ENCODE measurements around the gene FKBP2. TPM values are rescaled to one million over a fixed set of nuclear protein-coding genes. Genes with fewer than 3 reads are reported as not detected.

Gene FKBP2
- total RNA-seq, 1 donor from 2014 or later: 31.4 TPM

DNA sequence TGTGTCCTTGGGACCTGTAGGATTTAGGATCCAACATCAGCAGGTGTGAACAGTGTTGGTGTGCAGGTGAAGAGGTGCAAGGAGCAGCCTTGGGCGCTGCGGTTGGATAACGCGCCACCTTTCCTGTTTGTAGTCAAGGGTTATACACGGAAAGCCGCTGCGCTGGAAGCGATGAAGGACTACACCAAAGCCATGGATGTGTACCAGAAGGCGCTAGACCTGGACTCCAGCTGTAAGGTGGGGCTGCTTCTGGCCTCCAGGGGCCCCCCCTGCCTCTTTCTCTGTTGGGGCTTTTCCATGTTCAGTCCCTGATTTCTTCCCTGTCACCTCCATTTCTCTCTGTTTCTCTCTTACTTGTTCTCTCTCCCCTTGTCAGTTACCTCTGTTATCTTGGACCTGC lies 37.9 kb upstream of the FKBP2 start:
- no peak for DNase-seq
- H3K27ac Mint-ChIP-seq: no peak overlapping the region
- CTCF ChIA-PET: interaction anchor here (3.5 to 6.1 kb wide), 2 partner anchors 100 to 152 kb away, joined by 25 to 147 read pairs; partner anchors contain the start of genes CATSPERZ and ESRRA
- H3K9me3 Mint-ChIP-seq: no peaks in the 10 kb centered on the region
- H3K4me3 Mint-ChIP-seq: no peak overlapping the region
- peaks cover 71% of the 10 kb centered on the region for H3K36me3 Mint-ChIP-seq (ENCODE audit: low read depth)
- ATAC-seq (ENCODE audit: low read depth): no peak
- TF ChIP-seq, protein P1, sequence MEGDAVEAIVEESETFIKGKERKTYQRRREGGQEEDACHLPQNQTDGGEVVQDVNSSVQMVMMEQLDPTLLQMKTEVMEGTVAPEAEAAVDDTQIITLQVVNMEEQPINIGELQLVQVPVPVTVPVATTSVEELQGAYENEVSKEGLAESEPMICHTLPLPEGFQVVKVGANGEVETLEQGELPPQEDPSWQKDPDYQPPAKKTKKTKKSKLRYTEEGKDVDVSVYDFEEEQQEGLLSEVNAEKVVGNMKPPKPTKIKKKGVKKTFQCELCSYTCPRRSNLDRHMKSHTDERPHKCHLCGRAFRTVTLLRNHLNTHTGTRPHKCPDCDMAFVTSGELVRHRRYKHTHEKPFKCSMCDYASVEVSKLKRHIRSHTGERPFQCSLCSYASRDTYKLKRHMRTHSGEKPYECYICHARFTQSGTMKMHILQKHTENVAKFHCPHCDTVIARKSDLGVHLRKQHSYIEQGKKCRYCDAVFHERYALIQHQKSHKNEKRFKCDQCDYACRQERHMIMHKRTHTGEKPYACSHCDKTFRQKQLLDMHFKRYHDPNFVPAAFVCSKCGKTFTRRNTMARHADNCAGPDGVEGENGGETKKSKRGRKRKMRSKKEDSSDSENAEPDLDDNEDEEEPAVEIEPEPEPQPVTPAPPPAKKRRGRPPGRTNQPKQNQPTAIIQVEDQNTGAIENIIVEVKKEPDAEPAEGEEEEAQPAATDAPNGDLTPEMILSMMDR (IDR thresholded peaks at IDR 0.05): no peak
- H3K4me1 Mint-ChIP-seq: peaks cover 31% of the 10 kb centered on the region
- H3K27me3 Mint-ChIP-seq: no peaks in the 10 kb centered on the region
- POLR2A ChIA-PET: no interaction called here
- intact Hi-C loops (cut with micrococcal nuclease): no loop called here

DNA sequence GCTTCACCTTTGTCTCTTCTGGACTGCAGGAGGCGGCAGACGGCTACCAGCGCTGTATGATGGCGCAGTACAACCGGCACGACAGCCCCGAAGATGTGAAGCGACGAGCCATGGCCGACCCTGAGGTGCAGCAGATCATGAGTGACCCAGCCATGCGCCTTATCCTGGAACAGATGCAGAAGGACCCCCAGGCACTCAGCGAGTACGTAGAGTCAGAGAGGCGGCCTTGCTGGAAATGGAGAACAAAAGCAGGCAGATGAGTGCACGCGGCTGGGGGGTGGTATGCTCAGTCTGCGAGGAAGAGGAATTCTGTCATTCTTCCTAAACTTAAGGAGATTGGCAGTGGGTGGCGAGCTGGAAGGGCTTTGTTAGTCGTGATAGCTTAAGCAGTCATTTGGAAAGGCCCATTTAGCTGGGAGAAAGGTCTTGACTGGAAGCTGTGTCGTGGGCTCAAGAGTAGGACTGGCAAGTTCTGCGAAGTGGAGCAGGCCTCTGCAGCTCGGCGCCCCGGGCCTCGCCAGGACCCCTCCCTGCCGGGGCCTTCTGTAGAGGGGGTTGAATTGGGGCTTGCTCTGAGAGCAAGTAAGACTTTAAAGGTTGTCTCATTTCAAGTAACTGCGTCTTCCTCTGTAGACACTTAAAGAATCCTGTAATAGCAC lies 37.3 kb upstream of the FKBP2 start:
- Mint-ChIP-seq H3K4me3 (no peak overlapping the region), H3K9me3 (no peaks in the 10 kb centered on the region), H3K27ac (no peak overlapping the region), H3K4me1 (peaks cover 35% of the 10 kb centered on the region), H3K27me3 (no peaks in the 10 kb centered on the region), H3K36me3 (ENCODE audit: low read depth) (peaks cover 67% of the 10 kb centered on the region)
- TF ChIP-seq, protein P1 (IDR thresholded peaks at IDR 0.05): no peak
- ChIA-PET POLR2A (interaction anchor here (1.5 to 5.3 kb wide), 6 partner anchors 17 to 137 kb away, joined by 4 to 127 read pairs (median 44); partner anchors contain the start of genes BAD, CCDC88B, FKBP2 and PPP1R14B), CTCF (interaction anchor here (1.4 to 6.1 kb wide), 9 partner anchors 18 to 450 kb away, joined by 3 to 147 read pairs (median 14); partner anchors contain the start of genes CATSPERZ, ESRRA, NUDT22 and PPP1R14B)
- no peak for ATAC-seq (ENCODE audit: low read depth)
- no peak for DNase-seq
- intact Hi-C loops (cut with micrococcal nuclease): loop anchor here (1.0 kb wide), 3 partner anchors 48 to 101 kb away; partner anchors contain the start of gene PLCB3

DNA sequence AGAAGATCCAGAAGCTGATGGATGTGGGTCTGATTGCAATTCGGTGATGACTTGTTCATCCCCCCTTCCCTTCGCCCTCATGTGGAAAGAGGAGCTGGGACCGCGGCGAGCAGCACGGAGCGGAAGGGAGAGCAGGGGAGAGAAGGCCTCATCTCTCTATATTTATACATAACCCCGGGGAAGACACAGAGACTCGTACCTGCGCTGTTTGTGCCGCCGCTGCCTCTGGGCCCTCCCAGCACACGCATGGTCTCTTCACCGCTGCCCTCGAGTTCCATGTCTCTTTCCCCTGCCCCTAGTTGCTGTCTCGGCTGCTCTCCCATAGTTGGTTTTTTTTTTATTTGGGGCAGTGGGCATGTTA lies 36.8 kb upstream of the FKBP2 start:
- intact Hi-C loops (cut with micrococcal nuclease): loop anchor here (1.0 kb wide), 3 partner anchors 47 to 100 kb away; partner anchors contain the start of gene PLCB3
- H3K36me3 Mint-ChIP-seq (ENCODE audit: low read depth): peaks cover 66% of the 10 kb centered on the region
- ChIA-PET CTCF (interaction anchor here (0.8 to 6.1 kb wide), 21 partner anchors 8 to 450 kb away, joined by 3 to 147 read pairs (median 7); partner anchors contain the start of genes BAD, CATSPERZ, ESRRA and NUDT22), POLR2A (interaction anchor here (0.6 to 9.3 kb wide), 15 partner anchors 13 to 151 kb away, joined by 4 to 191 read pairs (median 8); partner anchors contain the start of genes BAD, CCDC88B, DNAJC4 and ESRRA)
- H3K4me1 Mint-ChIP-seq: peaks cover 40% of the 10 kb centered on the region
- no peaks in the 10 kb centered on the region for H3K27me3 Mint-ChIP-seq
- no peak overlapping the region for H3K27ac Mint-ChIP-seq
- DNase-seq (no peak), ATAC-seq (ENCODE audit: low read depth) (no peak)
- TF ChIP-seq, protein P1 (IDR thresholded peaks at IDR 0.05): no peak
- H3K4me3 Mint-ChIP-seq: no peak overlapping the region
- H3K9me3 Mint-ChIP-seq: no peaks in the 10 kb centered on the region

DNA sequence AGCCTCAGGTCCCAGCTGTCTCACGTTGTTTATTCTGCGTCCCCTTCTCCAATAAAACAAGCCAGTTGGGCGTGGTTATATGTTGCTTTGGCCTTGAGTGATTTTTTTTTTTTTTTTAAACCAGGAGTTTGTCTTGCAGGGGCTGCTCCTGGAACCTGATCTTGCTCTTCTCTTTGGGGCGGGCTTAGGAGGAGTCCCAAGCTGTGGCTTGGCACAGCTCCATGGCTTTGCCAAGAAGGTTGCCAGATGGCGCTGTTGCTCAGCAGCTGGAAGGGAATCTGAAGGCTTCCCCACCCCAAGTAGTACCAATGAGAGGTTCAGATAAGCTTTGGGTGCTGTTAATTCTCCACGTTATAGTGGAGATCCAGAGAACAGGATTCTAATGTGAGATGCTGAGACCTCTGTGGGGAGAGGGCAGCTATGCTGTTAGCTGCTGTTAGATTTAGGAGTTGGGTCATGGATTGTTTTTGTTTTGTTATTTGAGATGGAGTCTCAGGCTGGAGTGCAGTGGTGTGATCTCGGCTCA lies 36.4 kb upstream of the FKBP2 start:
- Mint-ChIP-seq H3K36me3 (ENCODE audit: low read depth) (peaks cover 67% of the 10 kb centered on the region), H3K4me3 (peak overlapping the region; percentile 73), H3K9me3 (no peaks in the 10 kb centered on the region), H3K4me1 (peaks cover 44% of the 10 kb centered on the region), H3K27ac (peak overlapping the region; percentile 83), H3K27me3 (no peaks in the 10 kb centered on the region)
- intact Hi-C loops (cut with micrococcal nuclease): loop anchor here (1.0 kb wide), 3 partner anchors 47 to 100 kb away; partner anchors contain the start of gene PLCB3
- peak; percentile 22 for ATAC-seq (ENCODE audit: low read depth)
- CTCF ChIA-PET: interaction anchor here (0.8 to 6.1 kb wide), 24 partner anchors 8 to 449 kb away, joined by 3 to 147 read pairs (median 6); partner anchors contain the start of genes BAD, CATSPERZ, ESRRA and NUDT22
- TF ChIP-seq, protein P1 (IDR thresholded peaks at IDR 0.05): no peak
- DNase-seq: peak; percentile 49
- POLR2A ChIA-PET: interaction anchor here (0.6 to 9.3 kb wide), 16 partner anchors 12 to 150 kb away, joined by 3 to 191 read pairs (median 8); partner anchors contain the start of genes BAD, CCDC88B, DNAJC4 and ESRRA

All from activated B cell treated with CpG ODN at 0.5 μM for 24 hours (primary cell).